Endothelial cell of umbilical vein (primary cell): ENCODE data around the gene AHNAK2.

ENCODE experiments used
- POLR2A ChIP-seq: IDR thresholded peaks from 2 replicates; pipeline ENCODE4 v1.6.1; 2012; ENCODE audit warnings: low read depth, mild to moderate bottlenecking, control low read depth, low read length
- TF ChIP-seq, protein P1 (sequence below), 2 donors: IDR thresholded peaks; 1 replicate in 1 of 2; 2 replicates in 1 of 2; pipeline ENCODE4 v1.5.1; 2011; ENCODE audit warnings: low read length in 2 of 2, mild to moderate bottlenecking in 2 of 2, moderate library complexity in 2 of 2, control low read depth in 1 of 2, inconsistent platforms in 1 of 2, low read depth in 1 of 2; ENCODE audit not compliant: insufficient read depth in 1 of 2; ENCODE audit errors: extremely low read depth in 1 of 2

DNA sequence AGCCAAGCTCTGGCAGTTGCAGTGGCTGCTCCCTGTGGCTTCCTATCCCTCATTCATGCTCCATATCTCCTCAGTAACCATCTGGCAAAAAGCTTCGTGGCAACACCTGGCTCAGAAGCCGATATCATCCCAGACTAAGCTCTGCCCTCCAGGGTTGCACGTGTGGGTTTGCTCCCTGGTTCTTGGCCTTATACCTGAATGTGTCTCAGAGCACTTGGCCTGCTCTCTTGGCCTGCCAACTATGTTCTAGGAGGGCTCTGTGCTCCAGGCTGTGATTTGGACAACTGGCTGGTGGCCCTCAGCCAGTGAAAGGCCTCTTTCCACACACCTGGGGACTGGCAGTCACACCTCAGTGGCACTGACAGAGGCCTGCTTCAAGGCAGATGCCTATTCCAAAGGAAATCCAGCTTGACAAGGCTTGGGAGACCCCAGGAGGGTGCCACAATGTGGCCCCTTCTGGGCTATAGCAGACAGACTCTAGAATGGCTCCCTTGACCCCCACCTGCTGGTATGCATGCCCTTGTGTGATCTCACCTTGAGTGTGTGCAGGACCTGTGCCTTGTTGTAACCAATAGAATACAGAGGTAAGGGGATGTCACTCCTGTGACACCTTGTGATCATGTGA, 43.0 kb downstream of the AHNAK2 start:
- TF ChIP-seq, protein P1, sequence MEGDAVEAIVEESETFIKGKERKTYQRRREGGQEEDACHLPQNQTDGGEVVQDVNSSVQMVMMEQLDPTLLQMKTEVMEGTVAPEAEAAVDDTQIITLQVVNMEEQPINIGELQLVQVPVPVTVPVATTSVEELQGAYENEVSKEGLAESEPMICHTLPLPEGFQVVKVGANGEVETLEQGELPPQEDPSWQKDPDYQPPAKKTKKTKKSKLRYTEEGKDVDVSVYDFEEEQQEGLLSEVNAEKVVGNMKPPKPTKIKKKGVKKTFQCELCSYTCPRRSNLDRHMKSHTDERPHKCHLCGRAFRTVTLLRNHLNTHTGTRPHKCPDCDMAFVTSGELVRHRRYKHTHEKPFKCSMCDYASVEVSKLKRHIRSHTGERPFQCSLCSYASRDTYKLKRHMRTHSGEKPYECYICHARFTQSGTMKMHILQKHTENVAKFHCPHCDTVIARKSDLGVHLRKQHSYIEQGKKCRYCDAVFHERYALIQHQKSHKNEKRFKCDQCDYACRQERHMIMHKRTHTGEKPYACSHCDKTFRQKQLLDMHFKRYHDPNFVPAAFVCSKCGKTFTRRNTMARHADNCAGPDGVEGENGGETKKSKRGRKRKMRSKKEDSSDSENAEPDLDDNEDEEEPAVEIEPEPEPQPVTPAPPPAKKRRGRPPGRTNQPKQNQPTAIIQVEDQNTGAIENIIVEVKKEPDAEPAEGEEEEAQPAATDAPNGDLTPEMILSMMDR (IDR thresholded peaks at IDR 0.05; ENCODE audit: extremely low read depth in 1 of 2, insufficient read depth in 1 of 2, low read depth in 1 of 2, low read length in 2 of 2) = no peak
- no peak for TF ChIP-seq POLR2A
